Breast epithelium (tissue), 3 donors: Measurements from ENCODE around the gene CFDP1.

Experiments
- CTCF ChIP-seq, 3 donors: fragments of 450-650 bp; IDR thresholded peaks; one replicate each; pipeline ENCODE4 v1.5.1; 2016 to 2017; ENCODE audit warnings: antibody characterized with exemption in 3 of 3, mild to moderate bottlenecking in 3 of 3, moderate library complexity in 3 of 3
- POLR2A ChIP-seq: fragments of 450-650 bp; IDR thresholded peaks from one replicate; pipeline ENCODE4 v1.6.1; 2016; ENCODE audit warnings: antibody characterized with exemption, mild to moderate bottlenecking, moderate library complexity

GRCh38 chr16:75406943-75407342 is 26.4 kb downstream of the CFDP1 start:
- TF ChIP-seq CTCF (IDR thresholded peaks at IDR 0.05) (no peak), POLR2A (no peak)
